Stimulated activated naive CD4-positive, alpha-beta T cell treated with Interleukin-2 at 50 U/mL for 16 hours (primary cell): ENCODE measurements around the gene USP7.
"Not testable (repeated sequence)": the region's sequence is repeated elsewhere in the genome, so short reads cannot be mapped to it uniquely, and the experiment has no call there.

Experiments
- DNase-seq: peaks from one replicate; lab custom pipeline; 2025; lab: John Stamatoyannopoulos, UW

USP7 gene

DNA sequence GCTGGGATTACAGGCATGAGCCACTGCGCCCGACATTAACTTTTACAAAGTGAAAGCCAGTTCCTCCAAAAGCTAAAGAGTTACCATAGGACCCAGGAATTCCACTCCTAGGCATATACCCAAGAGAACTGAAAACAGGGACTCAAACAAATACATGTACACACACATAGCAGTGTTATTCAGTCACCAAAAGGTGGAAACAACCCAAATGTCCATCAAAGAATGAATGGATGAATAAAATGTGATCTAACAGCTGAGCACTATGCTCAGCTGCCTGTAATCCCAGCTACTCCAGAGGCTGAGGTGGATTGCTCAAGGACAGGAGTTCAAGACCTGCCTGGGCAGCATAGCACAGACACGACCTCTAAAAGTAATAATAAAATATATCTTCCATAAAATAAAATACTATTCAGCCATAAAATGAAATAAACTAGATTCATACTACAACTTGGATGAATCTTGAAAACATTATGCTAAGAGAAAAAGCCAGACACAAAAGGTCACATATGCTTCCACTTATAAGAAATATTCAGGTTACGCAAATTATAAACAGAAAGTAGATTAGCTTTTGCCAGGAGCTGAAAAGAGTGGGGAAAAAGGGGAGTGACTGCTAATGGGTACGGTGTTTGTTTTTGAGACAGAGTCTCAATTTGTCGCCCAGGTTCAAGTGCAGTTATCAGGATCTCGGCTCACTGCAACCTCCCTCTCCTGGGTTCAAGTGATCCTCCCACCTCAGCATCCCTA lies 9.3 kb upstream of the USP7 start:
- DNase-seq: no peak

DNA sequence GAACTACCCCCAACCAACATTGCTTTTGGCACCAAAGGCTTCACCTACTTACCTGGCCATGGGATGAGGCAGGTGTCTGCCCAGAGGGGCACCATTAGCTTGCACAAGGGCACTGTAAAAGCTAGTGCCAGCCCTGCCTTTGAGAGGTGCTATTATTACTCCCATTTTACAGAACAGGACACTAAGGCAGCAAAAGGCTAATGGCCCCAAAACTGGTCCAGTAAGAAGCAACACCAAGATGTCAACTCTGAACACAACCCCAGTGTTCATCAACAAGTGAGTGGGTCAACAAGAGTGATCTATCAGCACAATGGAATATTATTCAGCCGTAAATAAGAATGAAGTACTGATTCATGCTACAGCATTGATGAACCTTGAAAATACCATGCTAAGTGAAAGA lies 7.7 kb upstream of the USP7 start:
- no peak for DNase-seq

DNA sequence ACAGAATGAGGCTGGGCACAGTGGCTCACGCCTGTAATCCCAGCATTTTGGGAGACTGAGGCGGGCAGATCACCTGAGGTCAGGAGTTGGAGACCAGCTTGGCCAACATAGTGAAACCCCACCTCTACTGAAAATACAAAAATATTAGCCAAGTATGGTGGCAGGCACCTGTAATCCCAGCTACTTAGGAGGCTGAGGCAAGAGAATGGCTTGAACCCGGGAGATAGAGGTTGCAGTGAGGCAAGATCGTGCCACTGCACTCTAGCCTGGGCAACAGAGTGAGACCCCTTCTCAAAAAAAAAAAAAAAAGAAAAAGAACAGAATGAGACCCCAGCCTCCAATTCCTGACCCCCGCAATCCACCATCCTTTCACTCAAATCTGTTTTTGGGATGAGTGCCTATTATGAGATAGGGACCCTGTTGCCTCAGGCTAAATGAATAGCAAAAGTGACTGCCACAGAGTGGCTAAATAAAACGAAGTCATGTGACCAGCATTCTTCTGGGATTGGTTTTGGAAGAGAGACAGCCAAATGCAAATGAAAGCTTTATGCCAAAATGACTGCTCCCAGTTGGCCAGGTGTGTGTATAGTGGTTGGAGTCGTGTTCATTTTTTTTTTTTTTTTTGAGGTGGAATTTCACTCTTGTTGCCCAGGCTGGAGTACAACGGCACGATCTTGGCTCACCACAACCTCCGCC lies 5.6 kb upstream of the USP7 start:
- DNase-seq: not testable (repeated sequence)

DNA sequence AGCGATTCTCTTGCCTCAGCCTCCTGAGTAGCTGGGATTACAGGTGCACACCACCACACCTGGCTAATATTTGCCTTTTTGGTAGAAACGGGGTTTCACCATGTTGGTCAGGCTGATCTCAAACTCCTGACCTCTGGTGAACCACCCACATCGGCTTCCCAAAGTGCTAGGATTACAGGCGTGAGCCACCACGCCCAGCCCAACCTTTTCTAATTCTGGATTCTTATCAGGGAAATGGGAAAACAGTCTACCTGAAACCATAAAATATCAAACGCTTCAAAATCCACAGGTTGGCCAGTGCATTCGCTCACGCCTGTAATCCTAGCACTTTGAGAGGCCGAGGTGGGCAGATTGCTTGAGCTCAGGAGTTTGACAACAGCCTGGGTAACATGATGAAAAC lies 4.3 kb upstream of the USP7 start:
- not testable (repeated sequence) for DNase-seq

DNA sequence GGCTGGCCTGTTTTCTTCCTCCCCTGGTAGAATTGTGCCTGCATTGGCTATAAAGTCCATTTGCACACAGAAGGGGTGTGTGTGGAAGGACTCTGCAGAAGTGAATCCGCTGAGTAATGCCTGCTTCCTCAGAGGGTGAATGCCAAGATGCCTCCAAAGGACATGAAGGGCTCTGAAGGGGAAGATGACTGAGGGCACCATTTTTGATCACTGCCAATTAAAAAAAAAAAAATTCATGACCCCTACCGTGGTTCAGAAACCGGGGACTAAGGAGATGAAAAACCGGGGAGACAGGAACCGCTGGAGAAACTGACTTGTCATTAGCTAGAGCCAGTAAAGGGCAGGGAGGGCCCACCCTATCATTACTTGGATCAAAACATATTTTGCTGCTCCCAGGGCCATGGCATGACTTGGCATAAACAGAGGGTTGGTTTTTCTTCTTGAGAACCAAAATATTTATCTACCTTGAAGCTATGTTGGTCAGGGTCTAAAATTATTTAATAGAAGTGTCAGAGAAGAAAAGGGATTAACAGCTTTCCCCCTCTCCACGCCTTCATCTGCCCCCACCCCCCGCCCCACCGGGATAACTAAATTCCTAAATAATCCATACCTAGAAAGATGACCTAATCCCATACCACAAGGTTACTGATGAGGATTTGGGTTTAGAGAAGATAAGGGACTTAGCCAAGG lies 3.6 kb upstream of the USP7 start:
- no peak for DNase-seq

DNA sequence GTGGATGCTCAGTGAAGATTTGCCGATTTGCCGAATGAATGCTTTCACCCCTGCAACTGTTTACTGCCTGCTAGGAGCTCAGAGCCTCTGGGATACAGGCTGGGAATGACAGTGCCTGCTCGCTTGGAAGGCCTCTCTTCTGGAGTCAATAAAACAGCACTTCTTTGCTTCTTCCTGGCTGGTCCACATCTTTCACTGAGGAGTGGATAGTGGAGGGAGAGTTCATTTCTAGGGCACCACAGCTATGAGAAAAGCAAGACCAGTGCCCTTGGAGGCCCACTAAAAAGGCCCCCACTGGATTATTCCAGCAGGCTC lies 3.1 kb upstream of the USP7 start:
- DNase-seq: no peak

DNA sequence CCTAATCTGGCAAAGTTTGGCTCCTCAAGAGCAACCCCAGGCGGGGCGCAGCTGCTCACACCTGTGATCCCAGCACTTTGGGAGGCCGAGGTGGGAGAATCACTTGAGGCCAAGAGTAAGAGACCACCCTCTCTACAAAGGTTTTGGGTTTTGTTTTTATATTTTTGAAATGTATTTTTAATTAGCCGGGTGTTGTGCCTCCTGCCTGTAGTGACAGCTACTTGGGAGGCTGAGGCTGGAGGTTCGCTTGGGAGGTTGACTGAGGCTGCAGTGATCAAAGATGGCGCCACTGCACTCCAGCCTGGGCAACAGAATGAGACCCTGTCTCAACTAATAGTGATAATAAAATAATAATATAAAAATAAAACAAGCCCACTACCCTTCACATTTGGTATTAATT lies 756 bp upstream of the USP7 start:
- DNase-seq: no peak

DNA sequence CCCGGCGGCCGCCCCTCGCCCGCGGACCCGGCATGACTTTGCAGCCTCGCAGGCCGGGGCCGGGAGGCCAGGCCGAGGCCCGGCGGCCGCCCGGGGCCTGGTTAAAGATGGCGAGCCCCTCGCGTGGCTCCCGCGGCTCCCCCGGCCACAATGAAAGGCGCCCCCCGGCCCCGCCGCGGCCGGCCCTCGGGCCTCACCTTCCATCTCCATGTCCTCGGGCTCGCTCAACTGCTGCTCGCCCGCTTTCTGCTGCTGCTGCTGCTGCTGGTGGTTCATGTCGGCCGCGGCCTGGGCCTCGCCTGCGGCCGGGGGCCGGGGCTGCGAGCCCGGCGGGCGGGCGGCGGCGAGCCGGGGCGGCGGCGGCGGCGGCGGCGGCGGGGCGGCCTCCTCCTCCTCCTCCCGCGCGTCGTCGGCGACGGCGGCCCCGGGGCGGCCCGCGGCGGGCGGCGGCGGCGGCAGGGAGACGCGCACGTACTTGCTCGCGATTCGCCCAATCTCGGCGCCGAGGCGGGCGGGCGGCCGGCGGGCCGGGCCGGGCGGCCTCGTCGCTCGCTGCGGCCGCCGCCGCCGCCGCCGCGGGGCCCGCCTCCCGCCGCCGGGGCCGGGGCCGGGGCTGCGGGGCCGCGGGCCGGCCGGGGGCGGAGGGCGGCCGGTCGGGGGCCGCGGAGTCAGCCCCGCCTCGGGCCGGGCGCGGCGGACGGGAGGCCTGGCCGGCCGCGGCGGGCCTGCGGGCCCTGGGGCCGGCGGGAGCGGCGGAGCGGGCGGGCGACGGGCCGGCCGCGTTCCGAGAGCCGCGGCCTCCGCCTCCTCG lies 491 bp downstream of the USP7 start:
- no peak for DNase-seq

DNA sequence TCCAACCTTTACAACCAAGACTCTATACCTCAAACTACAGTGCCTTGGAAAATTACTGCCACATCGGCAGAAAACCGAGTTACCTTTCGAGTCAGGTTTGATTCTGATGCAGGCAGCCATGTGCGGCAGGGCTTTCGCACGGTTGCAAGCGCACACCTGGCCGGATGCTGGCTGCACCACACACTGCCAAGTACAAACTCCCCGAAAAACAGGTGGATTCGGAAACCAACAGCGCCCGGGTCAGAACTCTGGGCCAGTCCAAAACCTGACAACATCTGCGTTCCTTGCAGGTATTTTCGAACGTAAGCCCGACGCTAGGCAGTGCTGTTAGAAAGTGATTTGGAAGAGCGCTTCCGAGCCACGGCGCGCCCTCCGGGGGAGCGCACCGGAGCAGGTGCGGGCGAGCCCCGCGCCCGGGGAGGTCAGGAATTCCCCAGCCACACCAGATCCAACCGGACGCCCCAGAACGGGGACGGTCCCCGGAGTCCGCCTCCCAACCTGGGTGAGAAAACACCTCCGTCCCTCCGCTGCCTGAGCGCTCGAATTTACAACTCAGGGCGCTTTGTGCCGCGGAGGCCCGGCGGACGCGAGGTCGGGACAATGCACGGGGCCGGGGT lies 1.2 kb downstream of the USP7 start:
- DNase-seq: peak; percentile 50

DNA sequence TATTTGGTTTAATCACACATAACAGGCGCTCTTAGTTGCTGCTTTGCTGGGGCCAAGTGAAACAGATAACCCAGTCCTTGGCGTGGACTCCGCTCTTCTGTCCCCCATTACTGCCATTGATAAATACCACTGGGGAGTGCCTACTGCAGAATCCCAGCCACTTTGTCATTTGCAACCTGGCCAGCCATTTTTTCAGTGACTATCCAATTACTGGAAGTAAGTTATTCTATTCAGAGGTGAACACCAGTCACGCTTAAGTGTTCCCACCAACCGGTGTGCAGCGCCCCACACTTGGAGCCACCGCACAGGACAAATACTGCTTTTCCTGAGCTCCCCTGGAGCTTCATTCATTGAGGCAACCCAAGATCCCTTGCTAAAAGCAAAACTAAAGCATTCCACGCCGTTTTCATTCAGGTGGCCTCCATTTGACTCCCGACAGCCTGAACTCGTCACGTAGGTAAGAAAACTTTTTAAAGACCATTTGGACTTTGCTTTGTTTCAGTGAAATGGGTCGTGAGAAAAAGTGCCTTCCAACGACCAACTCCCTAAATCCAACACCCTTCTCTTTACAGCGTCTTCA lies 1.8 kb downstream of the USP7 start:
- no peak for DNase-seq

DNA sequence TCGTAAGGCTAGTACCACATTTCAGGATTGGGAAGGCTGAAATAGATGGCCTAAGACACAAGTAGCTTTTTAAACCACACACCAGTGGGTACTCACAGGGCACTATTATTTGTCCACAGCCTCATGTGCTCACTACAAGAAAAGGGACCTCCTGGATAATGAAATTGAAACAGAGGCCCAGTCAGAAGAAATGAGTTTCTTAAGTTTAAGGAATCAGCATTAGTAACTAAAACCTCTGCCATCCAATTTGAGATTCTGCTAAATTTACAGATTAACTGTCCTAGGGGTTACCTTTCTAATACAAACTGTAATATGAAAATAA lies 3.0 kb downstream of the USP7 start:
- DNase-seq: no peak

DNA sequence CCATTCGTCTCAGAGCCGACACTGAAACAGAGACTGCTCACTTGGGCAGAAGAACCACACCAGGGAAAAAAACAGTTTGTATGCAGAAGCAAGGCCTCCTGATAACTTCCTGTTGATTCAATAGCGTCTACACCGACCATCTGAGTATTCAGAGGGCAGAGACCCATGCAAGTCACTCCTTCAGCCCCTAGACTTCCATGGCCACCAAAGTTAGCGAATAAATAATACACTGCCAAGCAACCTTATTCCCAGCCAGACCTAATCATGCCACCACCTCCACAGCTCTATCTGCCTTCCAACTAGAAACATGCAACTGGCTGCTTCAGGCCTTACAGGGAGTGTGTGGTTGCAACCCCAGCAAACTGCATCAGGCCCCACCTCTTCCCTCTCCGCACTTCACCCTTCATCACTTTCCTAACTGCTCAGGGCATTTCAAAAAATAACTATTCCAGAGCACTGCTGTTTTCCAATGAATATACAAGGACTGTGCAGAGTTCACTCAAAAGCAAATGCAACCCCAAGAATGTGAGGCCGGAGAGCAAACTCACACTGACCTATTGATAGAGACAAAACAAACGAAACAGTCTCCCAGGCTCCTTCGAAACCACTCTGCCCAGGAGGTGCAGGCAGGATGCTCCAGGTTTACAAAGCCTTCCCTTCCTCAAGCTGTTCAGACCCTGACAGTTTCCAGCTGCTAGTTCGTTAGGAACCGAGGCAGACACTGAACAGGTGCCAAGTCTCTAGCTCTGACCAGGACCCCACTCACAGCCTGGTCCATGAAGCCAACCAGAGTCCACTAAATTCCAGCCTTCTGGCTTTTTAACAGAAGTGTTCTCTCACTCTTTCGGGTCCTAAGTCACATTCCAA lies 3.6 kb downstream of the USP7 start:
- no peak for DNase-seq

DNA sequence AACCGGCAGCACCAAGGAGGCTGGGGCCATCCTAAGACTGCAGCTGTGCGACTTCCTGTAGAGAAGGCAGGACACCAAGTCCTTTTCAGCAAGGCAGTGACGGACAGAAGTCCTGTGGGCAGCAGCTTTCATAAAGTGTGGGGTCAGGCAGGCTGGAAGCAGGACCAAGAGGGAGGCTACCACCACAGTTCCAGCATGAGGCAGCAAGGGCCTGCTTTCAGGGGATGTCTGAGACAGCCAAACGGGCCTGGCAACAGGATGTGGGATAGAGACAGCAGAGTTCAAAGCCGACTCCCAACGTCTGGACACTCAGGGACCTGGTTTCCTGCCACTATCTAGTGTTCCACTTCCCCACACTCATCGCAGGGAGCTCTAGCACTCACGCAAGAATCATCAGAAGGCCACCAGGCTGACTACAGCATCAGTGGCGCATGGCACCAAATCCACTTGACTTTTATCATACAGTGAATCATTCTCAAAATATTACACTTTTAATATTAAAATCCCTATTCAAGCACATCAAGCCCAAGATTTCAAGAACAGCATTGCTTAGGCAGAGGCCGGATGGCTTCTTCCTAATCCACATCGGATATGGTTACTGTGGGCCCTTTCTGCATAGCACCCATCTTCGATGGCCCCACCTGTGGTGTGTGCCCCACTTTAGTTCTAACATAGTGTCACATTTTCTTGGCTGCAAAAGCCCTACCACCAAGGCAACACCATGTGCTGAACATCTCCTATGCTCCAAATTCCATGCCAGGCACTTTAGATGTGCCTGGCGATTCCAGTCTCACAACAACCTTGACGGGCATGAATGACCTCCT lies 5.2 kb downstream of the USP7 start:
- no peak for DNase-seq

DNA sequence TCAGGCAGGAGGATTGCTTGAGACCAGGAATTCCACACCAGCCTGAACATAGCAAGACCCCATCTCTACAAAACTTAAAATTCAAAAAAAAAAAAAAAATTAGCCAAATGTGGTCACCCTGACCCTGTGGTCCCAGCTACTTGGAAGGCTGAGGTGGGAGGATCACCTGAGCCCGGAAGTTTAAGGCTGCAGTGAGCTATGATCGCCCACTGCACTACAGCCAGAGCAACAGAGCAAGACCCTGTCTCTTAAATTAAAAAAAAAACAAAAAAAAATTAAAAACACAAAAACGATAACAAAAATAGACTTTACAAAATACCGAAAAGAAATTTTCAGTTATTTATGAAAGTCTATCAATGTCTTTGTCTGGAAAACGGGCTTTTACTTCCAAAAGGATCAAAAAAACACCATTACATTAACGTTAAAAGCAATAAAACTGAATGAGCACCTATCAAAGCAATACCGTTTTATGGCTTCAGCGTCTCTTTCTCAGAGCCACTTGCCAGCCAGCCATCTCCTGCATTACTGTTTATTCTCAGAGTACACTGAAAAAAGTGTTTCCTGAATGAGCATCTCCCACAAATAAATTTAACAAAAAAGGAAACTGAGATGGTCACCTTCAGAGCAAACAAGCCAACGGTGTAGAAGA lies 6.1 kb downstream of the USP7 start:
- no peak for DNase-seq

DNA sequence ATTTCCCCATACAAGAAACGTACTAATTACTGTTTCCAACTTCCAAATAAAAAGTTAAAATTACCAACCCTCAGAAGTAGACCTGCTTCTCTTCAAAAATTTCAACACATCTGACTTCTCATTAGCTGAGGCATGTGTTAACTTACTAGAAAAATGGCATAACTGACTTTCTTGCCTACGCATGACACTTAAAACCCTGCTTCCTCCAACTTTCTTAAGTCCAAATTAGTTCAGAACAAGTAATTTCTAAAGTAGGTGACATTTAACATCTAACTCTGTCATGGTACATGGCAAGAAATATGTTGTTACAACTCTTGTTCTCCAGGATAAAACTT lies 6.7 kb downstream of the USP7 start:
- no peak for DNase-seq

DNA sequence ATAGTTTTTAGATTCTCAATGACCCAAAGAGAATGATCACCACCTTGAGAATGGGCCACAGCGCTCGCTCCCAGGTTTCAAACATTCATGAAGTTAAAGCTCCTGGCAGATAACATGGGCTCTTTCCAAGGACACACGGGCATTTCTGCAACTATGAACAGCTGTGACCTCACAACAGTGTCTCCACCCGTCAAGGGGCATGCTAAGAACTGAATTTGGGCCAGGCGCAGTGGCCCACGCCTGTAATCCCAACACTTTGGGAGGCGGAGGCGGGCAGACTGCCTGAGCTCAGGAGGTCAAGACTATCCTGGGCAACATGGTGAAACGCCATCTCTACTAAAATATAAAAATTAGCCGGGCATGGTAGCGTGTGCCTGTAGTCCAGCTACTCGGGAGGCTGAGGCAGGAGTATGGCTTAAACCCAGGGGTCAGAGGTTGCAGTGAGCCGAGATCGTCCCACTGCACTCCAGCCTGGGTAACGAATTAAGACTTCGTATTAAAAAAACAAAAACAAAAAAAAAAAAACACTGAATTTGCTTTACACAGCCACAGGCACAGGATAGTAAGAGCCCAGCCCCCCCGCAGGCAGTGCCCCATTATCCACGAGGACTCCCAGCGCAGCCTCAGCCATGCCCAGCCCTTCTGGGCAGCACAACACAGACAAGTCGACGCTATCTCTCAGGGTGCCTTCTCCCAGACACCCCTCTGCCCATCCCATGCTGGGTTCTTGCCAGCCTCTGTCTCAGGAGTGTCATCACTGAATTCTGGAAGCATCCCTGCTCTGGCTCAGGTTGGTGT lies 7.2 kb downstream of the USP7 start:
- no peak for DNase-seq

DNA sequence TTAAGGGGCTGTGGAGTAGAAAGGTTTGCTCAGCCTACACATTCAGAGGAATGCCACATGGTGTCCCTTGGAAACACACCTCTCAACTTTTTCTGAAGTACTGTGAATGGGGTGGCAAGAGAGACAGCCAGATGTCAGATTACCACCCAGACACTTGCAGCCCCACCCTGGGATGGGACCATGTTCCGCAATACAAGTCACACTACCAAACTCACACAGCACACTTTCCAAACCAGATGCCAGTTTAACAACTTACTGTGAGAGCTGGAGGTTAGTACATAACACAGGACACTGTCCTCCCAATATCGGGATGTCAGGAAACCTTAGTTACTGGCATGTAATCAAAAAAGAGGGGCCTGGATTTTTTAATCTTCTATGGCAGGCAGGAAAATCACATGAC lies 7.9 kb downstream of the USP7 start:
- no peak for DNase-seq

DNA sequence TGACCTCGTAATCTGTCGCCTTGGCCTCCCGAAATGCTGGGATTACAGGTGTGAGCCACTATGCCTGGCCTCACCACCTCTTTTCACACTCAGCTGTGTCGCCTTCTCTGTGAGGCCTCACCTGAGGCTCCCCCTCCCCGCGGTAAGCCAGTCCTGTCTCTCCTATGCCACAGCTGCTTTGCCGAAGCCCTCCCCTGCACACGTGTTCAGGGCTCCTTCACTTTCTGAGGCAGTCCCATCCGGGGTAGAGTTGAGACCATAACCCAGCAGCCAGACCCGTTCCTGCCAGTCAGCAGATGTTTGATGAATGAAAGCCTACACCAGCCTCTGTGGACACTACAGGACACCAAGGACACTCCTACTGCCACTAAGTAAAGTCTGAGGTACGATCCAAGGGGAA lies 10.6 kb downstream of the USP7 start:
- DNase-seq: no peak

DNA sequence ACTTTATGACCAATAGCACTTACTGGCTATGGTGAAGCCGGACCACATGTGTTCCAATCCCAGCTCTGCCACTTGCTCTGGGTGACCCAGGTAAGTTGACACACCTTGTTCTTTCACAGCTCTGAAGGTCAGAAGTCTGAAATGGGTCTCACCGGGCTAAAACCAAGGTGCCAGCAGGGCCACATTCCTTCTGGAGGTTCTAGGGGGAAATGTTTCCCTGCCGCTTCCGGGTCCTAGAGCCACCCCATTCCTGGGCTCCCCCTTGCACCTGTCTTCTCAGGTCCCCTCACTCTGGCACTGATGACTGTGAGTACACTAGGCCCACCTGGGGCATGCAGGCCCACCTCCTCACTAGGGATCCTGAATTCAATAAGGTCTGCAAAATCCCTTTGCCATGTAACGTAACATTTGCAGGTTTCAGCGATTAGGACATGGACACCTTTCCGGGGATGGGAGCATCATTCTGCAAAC lies 11.4 kb downstream of the USP7 start:
- no peak for DNase-seq
